ENCODE data around the gene DCTN1. TPM values are rescaled to one million over a fixed set of nuclear protein-coding genes. Genes with fewer than 3 reads are reported as not detected.

Gene DCTN1
- total RNA-seq, 4 donors from 2014 or later, result 136 to 188 (median 162) TPM

GRCh38 chr2:74375838-74376237, 4.3 kb downstream of the DCTN1 start:
- intact Hi-C loops (cut with DNase I), result no loop called here
- H3K36me3 ChIP-seq, result peaks cover 20 to 40% (median 34%) of the 10 kb centered on the region in 4 donors
- no peak overlapping the region for H3K27ac ChIP-seq (replicated peaks in 1 of 4)
- no peaks in the 10 kb centered on the region for H3K9me3 ChIP-seq
- no peaks in the 10 kb centered on the region for H3K27me3 ChIP-seq
- 88% methylated on average over 2 of the region's 2 CpGs for WGBS
- no peak overlapping the region for H3K4me3 ChIP-seq
- peaks cover 52 to 60% (median 55%) of the 10 kb centered on the region in 4 donors for H3K4me1 ChIP-seq
- TF ChIP-seq CTCF (IDR thresholded peaks at IDR 0.05), result no peak
- no peak for TF ChIP-seq POLR2AphosphoS5 (IDR thresholded peaks at IDR 0.05)
- TF ChIP-seq POLR2A (IDR thresholded peaks at IDR 0.05; ENCODE audit: low read depth), result no peak
- TF ChIP-seq EP300 (IDR thresholded peaks at IDR 0.05), result no peak
- no peak for DNase-seq (ENCODE audit: extremely low spot score)

GRCh38 chr2:74374509-74375205, 5.5 kb downstream of the DCTN1 start:
- Histone ChIP-seq H3K4me3 (peak overlapping the region; percentile 46 to 60 (median 51)), H3K4me1 (peaks cover 40 to 48% (median 43%) of the 10 kb centered on the region in 4 donors), H3K9me3 (no peaks in the 10 kb centered on the region), H3K27me3 (no peaks in the 10 kb centered on the region), H3K36me3 (peaks cover 32 to 51% (median 46%) of the 10 kb centered on the region in 4 donors), H3K27ac (replicated peaks in 1 of 4) (peak overlapping the region; percentile 62 to 71 (median 70))
- DNase-seq (ENCODE audit: extremely low spot score), result no peak
- intact Hi-C loops (cut with DNase I), result no loop called here
- peak; percentile 36 to 50 for TF ChIP-seq POLR2AphosphoS5 (IDR thresholded peaks at IDR 0.05)
- no peak for TF ChIP-seq POLR2A (IDR thresholded peaks at IDR 0.05; ENCODE audit: low read depth)
- TF ChIP-seq CTCF (IDR thresholded peaks at IDR 0.05), result no peak
- TF ChIP-seq EP300 (IDR thresholded peaks at IDR 0.05), result no peak
- 68% methylated on average over 19 of the region's 19 CpGs for WGBS

GRCh38 chr2:74373985-74374384, 6.1 kb downstream of the DCTN1 start:
- no peaks in the 10 kb centered on the region for H3K27me3 ChIP-seq
- H3K27ac ChIP-seq (replicated peaks in 1 of 4), result peak overlapping the region; percentile 62 to 71 (median 70)
- peaks cover 39 to 58% (median 53%) of the 10 kb centered on the region in 4 donors for H3K36me3 ChIP-seq
- H3K4me1 ChIP-seq, result peaks cover 34 to 41% (median 36%) of the 10 kb centered on the region in 4 donors
- WGBS, result 34% methylated on average over 7 of the region's 8 CpGs
- DNase-seq (ENCODE audit: extremely low spot score), result no peak
- H3K4me3 ChIP-seq, result peak overlapping the region; percentile 46 to 60 (median 51)
- intact Hi-C loops (cut with DNase I), result no loop called here
- TF ChIP-seq POLR2A (IDR thresholded peaks at IDR 0.05; ENCODE audit: low read depth) (no peak), POLR2AphosphoS5 (IDR thresholded peaks at IDR 0.05) (no peak), CTCF (IDR thresholded peaks at IDR 0.05) (no peak), EP300 (IDR thresholded peaks at IDR 0.05) (no peak)
- no peaks in the 10 kb centered on the region for H3K9me3 ChIP-seq

GRCh38 chr2:74373221-74373676, 6.9 kb downstream of the DCTN1 start:
- no peaks in the 10 kb centered on the region for H3K27me3 ChIP-seq
- peaks cover 26 to 34% (median 32%) of the 10 kb centered on the region in 4 donors for H3K4me1 ChIP-seq
- 54% methylated on average over 5 of the region's 5 CpGs for WGBS
- H3K36me3 ChIP-seq, result peaks cover 46 to 65% (median 60%) of the 10 kb centered on the region in 4 donors
- no peak overlapping the region for H3K4me3 ChIP-seq
- H3K9me3 ChIP-seq, result no peaks in the 10 kb centered on the region
- H3K27ac ChIP-seq (replicated peaks in 1 of 4), result peak overlapping the region in 2 of 4 donors; percentile 6 to 71
- no peak for DNase-seq (ENCODE audit: extremely low spot score)
- TF ChIP-seq POLR2AphosphoS5 (IDR thresholded peaks at IDR 0.05) (no peak), EP300 (IDR thresholded peaks at IDR 0.05) (no peak), POLR2A (IDR thresholded peaks at IDR 0.05; ENCODE audit: low read depth) (no peak), CTCF (IDR thresholded peaks at IDR 0.05) (no peak)
- intact Hi-C loops (cut with DNase I), result no loop called here

Data from esophagus muscularis mucosa (tissue), 4 donors.